ENCODE measurements around the gene ANKRD60. TPM values are rescaled to one million over a fixed set of nuclear protein-coding genes. Genes with fewer than 3 reads are reported as not detected.
A peak's percentile ranks its signal among the peaks of the same experiment; 100 is the strongest.

Gene ANKRD60
- total and polyA plus RNA-seq, 5 donors = not detected

GRCh38 chr20:58233881-58234528 lies 5.6 kb upstream of the ANKRD60 start:
- no peak overlapping the region for H3K4me3 ChIP-seq (ENCODE audit: low read length)
- no peaks in the 10 kb centered on the region for H3K4me1 ChIP-seq (ENCODE audit: control insufficient read depth, insufficient read depth, low read length)
- H3K27me3 ChIP-seq (ENCODE audit: control insufficient read depth, insufficient read depth) = no peaks in the 10 kb centered on the region
- no peak for DNase-seq
- H3K27ac ChIP-seq (ENCODE audit: low read length) = no peak overlapping the region
- H3K9me3 ChIP-seq (ENCODE audit: control insufficient read depth, low read length) = no peaks in the 10 kb centered on the region
- WGBS = 59% methylated on average over 8 of the region's 8 CpGs
- intact Hi-C loops (cut with DNase I) = loop anchor here (10.0 kb wide), 6 partner anchors 211 to 621 kb away; partner anchors contain the start of genes GNAS (in 1 of the 4), GNAS-AS1 (in 1 of the 4) and STX16 (in 1 of the 4)
- no peak for ATAC-seq

- intact Hi-C loops (cut with DNase I) = loop anchor here (10.0 kb wide), 6 partner anchors 211 to 621 kb away; partner anchors contain the start of genes GNAS (in 1 of the 4), GNAS-AS1 (in 1 of the 4) and STX16 (in 1 of the 4)
- ATAC-seq = no peak
These were observed 4.9 kb upstream of the ANKRD60 start for GRCh38 chr20:58233393-58233792.

GRCh38 chr20:58231683-58232082 lies 3.2 kb upstream of the ANKRD60 start:
- intact Hi-C loops (cut with DNase I) = loop anchor here (10.0 kb wide), 6 partner anchors 213 to 623 kb away; partner anchors contain the start of genes GNAS (in 1 of the 4), GNAS-AS1 (in 1 of the 4) and STX16 (in 1 of the 4)
- no peaks in the 10 kb centered on the region for H3K4me1 ChIP-seq (ENCODE audit: control insufficient read depth, insufficient read depth, low read length)
- no peaks in the 10 kb centered on the region for H3K9me3 ChIP-seq (ENCODE audit: control insufficient read depth, low read length)
- WGBS = 60% methylated on average over 6 of the region's 6 CpGs
- ATAC-seq (no peak), DNase-seq (no peak)
- H3K27ac ChIP-seq (ENCODE audit: low read length) = no peak overlapping the region
- no peak overlapping the region for H3K4me3 ChIP-seq (ENCODE audit: low read length)
- no peaks in the 10 kb centered on the region for H3K27me3 ChIP-seq (ENCODE audit: control insufficient read depth, insufficient read depth)

More at GRCh38 chr20:58233393-58233792, 4.9 kb upstream of the ANKRD60 start:
- Histone ChIP-seq H3K4me3 (ENCODE audit: low read length) (no peak overlapping the region), H3K9me3 (ENCODE audit: control insufficient read depth, low read length) (no peaks in the 10 kb centered on the region), H3K27me3 (ENCODE audit: control insufficient read depth, insufficient read depth) (no peaks in the 10 kb centered on the region), H3K27ac (ENCODE audit: low read length) (no peak overlapping the region), H3K4me1 (ENCODE audit: control insufficient read depth, insufficient read depth, low read length) (no peaks in the 10 kb centered on the region)
- 95% methylated on average over 8 of the region's 8 CpGs for WGBS
- DNase-seq = no peak

GRCh38 chr20:58229198-58229798 lies 845 bp upstream of the ANKRD60 start:
- no peaks in the 10 kb centered on the region for H3K9me3 ChIP-seq (ENCODE audit: control insufficient read depth, low read length)
- intact Hi-C loops (cut with DNase I) = no loop called here
- ATAC-seq (no peak), DNase-seq (no peak)
- H3K4me3 ChIP-seq (ENCODE audit: low read length) = no peak overlapping the region
- no peaks in the 10 kb centered on the region for H3K4me1 ChIP-seq (ENCODE audit: control insufficient read depth, insufficient read depth, low read length)
- H3K27ac ChIP-seq (ENCODE audit: low read length) = no peak overlapping the region
- 74% methylated on average over 14 of the region's 14 CpGs for WGBS
- no peaks in the 10 kb centered on the region for H3K27me3 ChIP-seq (ENCODE audit: control insufficient read depth, insufficient read depth)

GRCh38 chr20:58228103-58228483 lies 360 bp downstream of the ANKRD60 start:
- Histone ChIP-seq H3K9me3 (ENCODE audit: control insufficient read depth, low read length) (no peaks in the 10 kb centered on the region), H3K4me3 (ENCODE audit: low read length) (peak overlapping the region; percentile 8), H3K27ac (ENCODE audit: low read length) (no peak overlapping the region), H3K4me1 (ENCODE audit: control insufficient read depth, insufficient read depth, low read length) (no peaks in the 10 kb centered on the region), H3K27me3 (ENCODE audit: control insufficient read depth, insufficient read depth) (no peaks in the 10 kb centered on the region)
- 7% methylated on average over 29 of the region's 29 CpGs for WGBS
- peak in 1 of 3 donors; percentile 63 for DNase-seq
- ATAC-seq = peak in 1 of 2 donors; percentile 30
- intact Hi-C loops (cut with DNase I) = no loop called here

- intact Hi-C loops (cut with DNase I) = no loop called here
- no peak overlapping the region for H3K4me3 ChIP-seq (ENCODE audit: low read length)
- no peaks in the 10 kb centered on the region for H3K9me3 ChIP-seq (ENCODE audit: control insufficient read depth, low read length)
- no peaks in the 10 kb centered on the region for H3K4me1 ChIP-seq (ENCODE audit: control insufficient read depth, insufficient read depth, low read length)
- no peak overlapping the region for H3K27ac ChIP-seq (ENCODE audit: low read length)
- WGBS = 93% methylated on average over 5 of the region's 5 CpGs
- no peak for DNase-seq
- no peak for ATAC-seq
- no peaks in the 10 kb centered on the region for H3K27me3 ChIP-seq (ENCODE audit: control insufficient read depth, insufficient read depth)
These were observed 906 bp downstream of the ANKRD60 start for GRCh38 chr20:58227391-58228102.

- WGBS = 47% methylated on average over 15 of the region's 15 CpGs
- Histone ChIP-seq H3K27me3 (ENCODE audit: control insufficient read depth, insufficient read depth) (no peaks in the 10 kb centered on the region), H3K4me1 (ENCODE audit: control insufficient read depth, insufficient read depth, low read length) (no peaks in the 10 kb centered on the region), H3K27ac (ENCODE audit: low read length) (no peak overlapping the region), H3K9me3 (ENCODE audit: control insufficient read depth, low read length) (no peaks in the 10 kb centered on the region), H3K4me3 (ENCODE audit: low read length) (no peak overlapping the region)
- no peak for ATAC-seq
- intact Hi-C loops (cut with DNase I) = no loop called here
- DNase-seq = no peak
These were observed 2.8 kb downstream of the ANKRD60 start for GRCh38 chr20:58225452-58226200.

GRCh38 chr20:58224974-58225373 lies 3.5 kb downstream of the ANKRD60 start:
- intact Hi-C loops (cut with DNase I) = no loop called here
- Histone ChIP-seq H3K4me3 (ENCODE audit: low read length) (no peak overlapping the region), H3K9me3 (ENCODE audit: control insufficient read depth, low read length) (no peaks in the 10 kb centered on the region), H3K27me3 (ENCODE audit: control insufficient read depth, insufficient read depth) (no peaks in the 10 kb centered on the region), H3K27ac (ENCODE audit: low read length) (no peak overlapping the region), H3K4me1 (ENCODE audit: control insufficient read depth, insufficient read depth, low read length) (no peaks in the 10 kb centered on the region)
- peak in 1 of 2 donors; percentile 56 for ATAC-seq
- 30% methylated on average over 5 of the region's 5 CpGs for WGBS
- DNase-seq = no peak

- no peaks in the 10 kb centered on the region for H3K4me1 ChIP-seq (ENCODE audit: control insufficient read depth, insufficient read depth, low read length)
- 86% methylated on average over 5 of the region's 5 CpGs for WGBS
- no peak for ATAC-seq
- no peak for DNase-seq
- intact Hi-C loops (cut with DNase I) = no loop called here
- H3K27ac ChIP-seq (ENCODE audit: low read length) = no peak overlapping the region
- no peaks in the 10 kb centered on the region for H3K9me3 ChIP-seq (ENCODE audit: control insufficient read depth, low read length)
- H3K4me3 ChIP-seq (ENCODE audit: low read length) = no peak overlapping the region
- no peaks in the 10 kb centered on the region for H3K27me3 ChIP-seq (ENCODE audit: control insufficient read depth, insufficient read depth)
These were observed 4.4 kb downstream of the ANKRD60 start for GRCh38 chr20:58224097-58224496.

GRCh38 chr20:58223358-58223941 lies 5.0 kb downstream of the ANKRD60 start:
- peaks cover 5% of the 10 kb centered on the region for H3K9me3 ChIP-seq (ENCODE audit: control insufficient read depth, low read length)
- no peaks in the 10 kb centered on the region for H3K27me3 ChIP-seq (ENCODE audit: control insufficient read depth, insufficient read depth)
- no peak overlapping the region for H3K27ac ChIP-seq (ENCODE audit: low read length)
- ATAC-seq = no peak
- no peak for DNase-seq
- intact Hi-C loops (cut with DNase I) = no loop called here
- H3K4me1 ChIP-seq (ENCODE audit: control insufficient read depth, insufficient read depth, low read length) = no peaks in the 10 kb centered on the region
- WGBS = 79% methylated on average over 8 of the region's 8 CpGs
- H3K4me3 ChIP-seq (ENCODE audit: low read length) = no peak overlapping the region

All from right cardiac atrium (tissue), 5 donors.